SK-N-SH treated with all-trans-retinoic acid at 6 μM for 48 hours (cell line): ENCODE measurements around the gene CLN6.

ENCODE experiments used
- ATAC-seq: fragments of 200-7000 bp; cut with Tn5 transposase; 3 replicates; pipeline ENCODE4 v1.9.1; 2020; ENCODE audit warnings: mild to moderate bottlenecking, moderate library complexity
- ARNTL ChIP-seq: fragments of 450-650 bp; formaldehyde crosslinking; IDR thresholded peaks from 2 replicates; pipeline ENCODE4 v1.5.0; 2020; ENCODE audit warnings: low read depth, mild to moderate bottlenecking, moderate library complexity, borderline replicate concordance
- BACH2 ChIP-seq: fragments of 250-450 bp; sonication (Bioruptor Pico); IDR thresholded peaks from 2 replicates; pipeline ENCODE4 v1.9.0; 2021; ENCODE audit warnings: mild to moderate bottlenecking, borderline replicate concordance
- CSDC2 ChIP-seq: fragments of 250-450 bp; sonication (Bioruptor Pico); IDR thresholded peaks from 2 replicates; pipeline ENCODE4 v1.5.0; 2020; ENCODE audit warnings: mild to moderate bottlenecking, moderate library complexity
- GLIS3 ChIP-seq: fragments of 250-450 bp; sonication (Bioruptor Pico); IDR thresholded peaks from 2 replicates; pipeline ENCODE4 v1.5.0; 2020; ENCODE audit warnings: mild to moderate bottlenecking, moderate library complexity
- OSR1 ChIP-seq: fragments of 250-450 bp; sonication (Bioruptor Pico); IDR thresholded peaks from 2 replicates; pipeline ENCODE4 v1.8.0; 2022; ENCODE audit warnings: moderate library complexity, mild to moderate bottlenecking, inconsistent platforms
- PATZ1 ChIP-seq: fragments of 250-450 bp; sonication (Bioruptor Pico); IDR thresholded peaks from 2 replicates; pipeline ENCODE4 v1.8.0; 2020; ENCODE audit warnings: mild to moderate bottlenecking, moderate library complexity, borderline replicate concordance
- PPARA ChIP-seq: fragments of 250-450 bp; sonication (Bioruptor Pico); IDR thresholded peaks from 2 replicates; pipeline ENCODE4 v1.5.0; 2020; ENCODE audit warnings: mild to moderate bottlenecking, borderline replicate concordance
- RARB ChIP-seq: fragments of 250-450 bp; sonication (Bioruptor Pico); IDR thresholded peaks from 2 replicates; pipeline ENCODE4 v1.8.0; 2021; ENCODE audit warnings: mild to moderate bottlenecking, moderate library complexity
- TOX ChIP-seq: fragments of 250-450 bp; sonication (Bioruptor Pico); IDR thresholded peaks from 2 replicates; pipeline ENCODE4 v1.8.0; 2021; ENCODE audit warnings: mild to moderate bottlenecking, moderate library complexity, borderline replicate concordance
- TSHZ2 ChIP-seq: fragments of 250-450 bp; sonication (Bioruptor Pico); IDR thresholded peaks from 2 replicates; pipeline ENCODE4 v1.5.0; 2020; ENCODE audit warnings: mild to moderate bottlenecking, moderate library complexity
- ZC3H10 ChIP-seq: fragments of 250-450 bp; sonication (Bioruptor Pico); IDR thresholded peaks from 2 replicates; pipeline ENCODE4 v1.5.1; 2021; ENCODE audit warnings: mild to moderate bottlenecking, moderate library complexity
- ZFP3 ChIP-seq: fragments of 250-450 bp; sonication (Bioruptor Pico); IDR thresholded peaks from 2 replicates; pipeline ENCODE4 v1.5.0; 2020; ENCODE audit warnings: mild to moderate bottlenecking, moderate library complexity
- ZFP30 ChIP-seq: fragments of 450-650 bp; formaldehyde crosslinking; IDR thresholded peaks from 2 replicates; pipeline ENCODE4 v1.5.0; 2022; ENCODE audit warnings: mild to moderate bottlenecking, moderate library complexity
- ZNF70 ChIP-seq: fragments of 450-650 bp; formaldehyde crosslinking; IDR thresholded peaks from 2 replicates; pipeline ENCODE4 v1.5.0; 2020; ENCODE audit warnings: mild to moderate bottlenecking, moderate library complexity
- ZNF8 ChIP-seq: fragments of 450-650 bp; formaldehyde crosslinking; IDR thresholded peaks from 2 replicates; pipeline ENCODE4 v1.5.0; 2020; ENCODE audit warnings: mild to moderate bottlenecking, moderate library complexity
- TF ChIP-seq, protein P1 (sequence below): fragments of 250-450 bp; sonication (Bioruptor Pico); IDR thresholded peaks from 2 replicates; pipeline ENCODE4 v1.8.0; 2021; ENCODE audit warnings: low read depth, mild to moderate bottlenecking, moderate library complexity, borderline replicate concordance
- TF ChIP-seq, protein P2 (sequence below): fragments of 250-450 bp; sonication (Bioruptor Pico); IDR thresholded peaks from 2 replicates; pipeline ENCODE4 v1.5.1; 2020; ENCODE audit warnings: low read depth, mild to moderate bottlenecking, moderate library complexity

Gene CLN6

DNA sequence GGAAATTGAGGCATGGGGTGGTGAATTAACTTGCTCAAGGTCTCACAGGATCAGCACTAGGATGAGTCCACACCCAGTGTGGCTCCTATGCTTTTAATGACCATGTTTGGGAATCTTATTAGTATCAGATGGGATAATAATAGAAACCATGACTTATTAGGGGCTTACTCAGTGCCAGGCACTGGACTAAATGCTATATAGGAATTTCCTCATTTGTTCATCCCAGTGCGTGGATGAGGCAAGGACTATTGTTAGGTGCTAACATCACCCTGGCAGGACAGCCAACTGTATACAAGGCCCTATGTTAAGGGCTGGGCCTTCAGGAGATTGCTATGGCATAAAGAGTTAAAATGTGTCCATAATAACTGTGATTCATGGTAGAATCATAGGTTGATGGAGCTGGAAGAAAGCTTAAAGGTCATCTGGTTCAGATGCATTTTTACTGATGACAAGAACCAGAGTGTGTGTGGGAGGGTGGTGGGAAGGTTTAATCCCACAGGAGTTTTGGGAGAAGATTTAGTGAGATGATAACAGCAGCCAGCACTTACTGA lies 43.3 kb upstream of the CLN6 start (continued):
- TF ChIP-seq PATZ1 (CRISPR knock-in tag), result no peak
- no peak for TF ChIP-seq ARNTL (CRISPR knock-in tag)
- TF ChIP-seq RARB (CRISPR knock-in tag), result no peak
- no peak for TF ChIP-seq GLIS3 (CRISPR knock-in tag)
- no peak for TF ChIP-seq TOX (CRISPR knock-in tag)

- no peak for TF ChIP-seq PPARA (CRISPR knock-in tag)
- TF ChIP-seq ZC3H10, result no peak
- TF ChIP-seq ZNF8, result 0 out of 2 replicates have a peak, but pooled peaks have one; percentile 28
- no peak for TF ChIP-seq ZNF70 (CRISPR knock-in tag)
- no peak for TF ChIP-seq BACH2 (CRISPR knock-in tag)
- TF ChIP-seq, protein P1, sequence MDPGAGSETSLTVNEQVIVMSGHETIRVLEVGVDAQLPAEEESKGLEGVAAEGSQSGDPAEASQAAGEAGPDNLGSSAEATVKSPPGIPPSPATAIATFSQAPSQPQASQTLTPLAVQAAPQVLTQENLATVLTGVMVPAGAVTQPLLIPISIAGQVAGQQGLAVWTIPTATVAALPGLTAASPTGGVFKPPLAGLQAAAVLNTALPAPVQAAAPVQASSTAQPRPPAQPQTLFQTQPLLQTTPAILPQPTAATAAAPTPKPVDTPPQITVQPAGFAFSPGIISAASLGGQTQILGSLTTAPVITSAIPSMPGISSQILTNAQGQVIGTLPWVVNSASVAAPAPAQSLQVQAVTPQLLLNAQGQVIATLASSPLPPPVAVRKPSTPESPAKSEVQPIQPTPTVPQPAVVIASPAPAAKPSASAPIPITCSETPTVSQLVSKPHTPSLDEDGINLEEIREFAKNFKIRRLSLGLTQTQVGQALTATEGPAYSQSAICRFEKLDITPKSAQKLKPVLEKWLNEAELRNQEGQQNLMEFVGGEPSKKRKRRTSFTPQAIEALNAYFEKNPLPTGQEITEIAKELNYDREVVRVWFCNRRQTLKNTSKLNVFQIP (CRISPR knock-in tag), result no peak
- ATAC-seq, result peak; percentile 85
These were observed 42.4 kb upstream of the CLN6 start for GRCh38 chr15:68271854-68272471.

DNA sequence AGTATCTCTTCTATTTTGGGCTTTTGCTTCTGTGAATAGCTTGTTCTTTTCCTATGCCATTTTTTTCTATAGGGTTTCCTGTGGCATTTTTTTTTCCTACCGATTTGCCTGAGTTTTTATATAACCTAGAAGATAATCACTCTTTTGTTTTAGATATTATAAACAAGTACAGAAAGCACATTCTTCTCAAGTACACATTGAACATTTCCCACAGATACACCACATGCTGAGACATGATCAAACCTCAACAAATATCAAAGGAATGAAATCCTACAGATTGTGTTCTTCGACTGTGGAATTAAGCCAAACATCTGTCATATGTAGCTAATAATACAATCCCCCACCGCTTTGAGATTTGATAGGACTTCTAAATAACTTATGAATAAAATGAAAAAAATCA lies 38.9 kb upstream of the CLN6 start:
- TF ChIP-seq ZFP3 (CRISPR knock-in tag) (no peak), ZFP30 (CRISPR knock-in tag) (no peak), ARNTL (CRISPR knock-in tag) (no peak), CSDC2 (CRISPR knock-in tag) (no peak), OSR1 (no peak), TSHZ2 (no peak), RARB (CRISPR knock-in tag) (no peak), PPARA (CRISPR knock-in tag) (no peak), PATZ1 (CRISPR knock-in tag) (no peak), ZNF70 (CRISPR knock-in tag) (no peak)
- TF ChIP-seq, protein P2, sequence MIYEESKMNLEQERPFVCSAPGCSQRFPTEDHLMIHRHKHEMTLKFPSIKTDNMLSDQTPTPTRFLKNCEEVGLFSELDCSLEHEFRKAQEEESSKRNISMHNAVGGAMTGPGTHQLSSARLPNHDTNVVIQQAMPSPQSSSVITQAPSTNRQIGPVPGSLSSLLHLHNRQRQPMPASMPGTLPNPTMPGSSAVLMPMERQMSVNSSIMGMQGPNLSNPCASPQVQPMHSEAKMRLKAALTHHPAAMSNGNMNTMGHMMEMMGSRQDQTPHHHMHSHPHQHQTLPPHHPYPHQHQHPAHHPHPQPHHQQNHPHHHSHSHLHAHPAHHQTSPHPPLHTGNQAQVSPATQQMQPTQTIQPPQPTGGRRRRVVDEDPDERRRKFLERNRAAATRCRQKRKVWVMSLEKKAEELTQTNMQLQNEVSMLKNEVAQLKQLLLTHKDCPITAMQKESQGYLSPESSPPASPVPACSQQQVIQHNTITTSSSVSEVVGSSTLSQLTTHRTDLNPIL (CRISPR knock-in tag), result no peak
- no peak for ATAC-seq

DNA sequence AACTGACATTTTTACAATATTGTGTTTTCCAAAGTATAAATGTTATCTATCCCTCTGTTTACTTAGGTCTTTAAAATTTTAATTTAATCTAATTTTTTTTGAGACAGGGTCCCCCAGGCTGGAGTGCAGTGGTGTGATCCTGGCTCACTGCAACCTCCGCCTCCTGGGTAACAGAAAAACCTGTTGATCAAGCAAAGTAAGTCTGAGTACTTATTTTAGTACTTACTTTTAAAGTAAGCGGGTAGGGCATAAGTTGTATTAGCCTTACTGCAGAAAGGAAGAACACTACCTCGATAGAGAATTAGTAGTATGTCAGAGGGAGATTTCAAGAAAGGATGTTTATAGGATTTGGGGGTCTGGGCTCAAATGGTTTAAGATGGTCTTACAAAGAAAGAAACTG lies 36.1 kb upstream of the CLN6 start:
- ATAC-seq, result no peak
- no peak for TF ChIP-seq RARB (CRISPR knock-in tag)
